ENCODE measurements around the gene RNF111.
A peak's percentile ranks its signal among the peaks of the same experiment; 100 is the strongest.
"Not testable (repeated sequence)": the region's sequence is repeated elsewhere in the genome, so short reads cannot be mapped to it uniquely, and the experiment has no call there.

Gene RNF111

DNA sequence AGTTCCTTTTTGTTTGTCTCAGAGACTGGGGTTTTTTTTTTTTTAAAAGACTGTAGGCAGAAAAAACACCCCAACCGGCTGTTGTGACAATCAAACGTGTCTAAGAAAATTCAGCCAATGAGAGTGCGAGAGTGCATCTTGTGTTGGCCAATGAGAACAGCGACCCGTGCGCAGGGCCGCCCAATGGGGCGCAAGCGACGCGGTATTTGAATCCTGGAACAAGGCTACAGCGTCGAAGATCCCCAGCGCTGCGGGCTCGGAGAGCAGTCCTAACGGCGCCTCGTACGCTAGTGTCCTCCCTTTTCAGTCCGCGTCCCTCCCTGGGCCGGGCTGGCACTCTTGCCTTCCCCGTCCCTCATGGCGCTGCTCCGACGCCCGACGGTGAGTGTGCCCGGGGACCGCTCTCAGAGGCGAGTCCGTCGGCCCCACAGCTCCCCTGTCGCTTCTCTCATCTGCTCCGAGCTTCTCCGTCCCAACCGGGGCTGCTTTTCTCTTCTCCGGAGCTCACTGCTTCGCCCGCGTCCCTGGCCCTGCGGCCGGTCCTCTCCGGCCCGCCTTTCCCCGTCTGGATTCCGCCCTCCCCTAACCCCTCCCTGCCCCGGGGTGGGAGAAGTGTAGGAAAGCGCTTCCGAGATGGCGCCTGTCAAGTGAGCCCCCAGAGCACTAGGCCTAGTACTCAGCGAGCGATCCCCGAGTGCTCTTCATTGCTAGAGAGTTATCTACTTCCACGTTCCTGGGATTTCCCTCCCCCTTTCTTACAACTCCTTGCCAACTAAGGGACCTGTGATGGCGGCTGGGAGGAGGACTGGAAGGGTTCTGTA, 117.7 kb downstream of the RNF111 start, which contains the start of gene CCNB2:
TSS of gene CCNB2 (plus strand) at position 235 of the 821 bp plus-strand sequence. CDS start at position 358, 123 bp downstream.
- Histone ChIP-seq H2AFZ (ENCODE audit: low read length, unreplicated experiment) (peak within 1 kb of the TSS; percentile 81), H3K27me3 (ENCODE audit: insufficient read depth, low read length) (no peaks in the 10 kb centered on the region), H3K27ac (ENCODE audit: low read depth, low read length) (peak within 1 kb of the TSS; percentile 68), H3K79me2 (ENCODE audit: control insufficient read depth, insufficient read depth, low read length, unreplicated experiment) (peaks cover 32% of the 10 kb centered on the region), H3K4me1 (ENCODE audit: control insufficient read depth, insufficient read depth, low read length, unreplicated experiment) (peaks cover 8% of the 10 kb centered on the region), H3K36me3 (ENCODE audit: insufficient read depth, low read length) (peaks cover 14% of the 10 kb centered on the region; the same call in 1 of the 2 replicates), H3K4me3 (ENCODE audit: low read depth, low read length) (peak within 1 kb of the TSS; percentile 90)

DNA sequence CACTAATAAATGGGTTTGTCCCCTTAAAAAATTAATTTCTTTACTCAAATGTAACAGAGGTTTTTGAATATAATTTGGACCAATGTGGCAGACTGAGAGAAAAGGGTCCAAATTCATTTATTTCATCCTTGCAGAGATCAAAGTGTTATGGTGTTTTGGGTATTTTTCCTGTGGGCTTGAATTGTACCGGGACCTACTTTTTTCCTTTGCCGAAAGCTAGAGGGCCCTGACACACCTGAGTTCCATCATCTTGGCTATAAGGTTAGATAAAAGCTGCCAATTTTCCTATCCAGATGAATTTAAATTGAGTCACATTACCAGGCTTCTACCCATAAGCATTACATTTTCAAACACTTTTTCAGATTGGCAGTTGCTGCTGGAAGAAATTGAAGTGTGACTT, 118.4 kb downstream of the RNF111 start:
- Histone ChIP-seq H2AFZ (ENCODE audit: low read length, unreplicated experiment) (peak overlapping the region; percentile 75), H3K79me2 (ENCODE audit: control insufficient read depth, insufficient read depth, low read length, unreplicated experiment) (peaks cover 38% of the 10 kb centered on the region), H3K27me3 (ENCODE audit: insufficient read depth, low read length) (no peaks in the 10 kb centered on the region), H3K4me3 (ENCODE audit: low read depth, low read length) (peak overlapping the region; percentile 90), H3K4me1 (ENCODE audit: control insufficient read depth, insufficient read depth, low read length, unreplicated experiment) (peaks cover 8% of the 10 kb centered on the region), H3K36me3 (ENCODE audit: insufficient read depth, low read length) (peaks cover 20% of the 10 kb centered on the region), H3K27ac (ENCODE audit: low read depth, low read length) (peak overlapping the region; percentile 68)

DNA sequence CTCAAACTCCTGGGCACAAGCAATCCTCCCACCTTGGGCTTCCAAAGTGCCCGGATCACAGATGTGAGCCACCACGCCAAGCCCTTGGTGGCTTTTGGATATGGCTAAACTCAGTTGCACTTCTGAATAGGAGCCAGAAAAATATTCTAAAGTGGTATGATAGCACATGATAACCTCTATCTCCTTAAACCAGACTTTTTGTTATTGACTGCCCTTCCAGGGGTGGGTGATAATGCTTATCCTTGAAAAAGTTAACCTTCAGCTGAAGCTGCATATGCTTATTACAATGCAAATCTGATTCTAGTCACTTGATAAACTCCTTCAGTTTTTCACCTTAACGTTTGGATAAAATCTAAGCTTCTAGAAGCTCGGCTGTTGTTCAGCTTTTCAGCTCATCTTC, 123.8 kb downstream of the RNF111 start:
- peaks cover 38% of the 10 kb centered on the region for H3K36me3 ChIP-seq (ENCODE audit: insufficient read depth, low read length)
- H3K27ac ChIP-seq (ENCODE audit: low read depth, low read length): no peak overlapping the region
- no peak overlapping the region for H3K4me3 ChIP-seq (ENCODE audit: low read depth, low read length)
- no peak overlapping the region for H2AFZ ChIP-seq (ENCODE audit: low read length, unreplicated experiment)
- H3K27me3 ChIP-seq (ENCODE audit: insufficient read depth, low read length): no peaks in the 10 kb centered on the region
- H3K4me1 ChIP-seq (ENCODE audit: control insufficient read depth, insufficient read depth, low read length, unreplicated experiment): peaks cover 4% of the 10 kb centered on the region
- H3K79me2 ChIP-seq (ENCODE audit: control insufficient read depth, insufficient read depth, low read length, unreplicated experiment): peaks cover 42% of the 10 kb centered on the region

DNA sequence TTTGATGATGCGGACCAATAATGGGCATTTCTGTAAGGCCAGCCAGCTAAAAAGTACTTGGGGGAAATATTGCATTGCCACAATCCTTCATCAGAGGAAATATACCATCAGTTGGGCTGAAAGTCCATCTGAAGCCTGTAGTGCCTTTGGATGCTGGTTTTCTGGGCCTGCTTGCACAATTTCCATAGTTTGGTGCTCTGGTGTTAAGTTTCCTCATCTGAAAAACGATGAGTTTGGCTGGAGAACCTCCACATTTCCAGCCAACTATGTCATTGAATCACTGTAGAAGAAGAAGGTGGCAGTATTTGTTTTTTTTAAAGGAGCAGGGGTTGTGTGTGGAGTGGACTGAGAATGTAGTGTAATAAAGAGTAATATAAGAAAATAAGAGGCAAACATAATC, 127.6 kb downstream of the RNF111 start:
- H3K36me3 ChIP-seq (ENCODE audit: insufficient read depth, low read length): peaks cover 38% of the 10 kb centered on the region
- no peaks in the 10 kb centered on the region for H3K27me3 ChIP-seq (ENCODE audit: insufficient read depth, low read length)
- no peak overlapping the region for H2AFZ ChIP-seq (ENCODE audit: low read length, unreplicated experiment)
- no peak overlapping the region for H3K27ac ChIP-seq (ENCODE audit: low read depth, low read length)
- no peak overlapping the region for H3K4me3 ChIP-seq (ENCODE audit: low read depth, low read length)
- peaks cover 22% of the 10 kb centered on the region for H3K79me2 ChIP-seq (ENCODE audit: control insufficient read depth, insufficient read depth, low read length, unreplicated experiment)
- no peaks in the 10 kb centered on the region for H3K4me1 ChIP-seq (ENCODE audit: control insufficient read depth, insufficient read depth, low read length, unreplicated experiment)

DNA sequence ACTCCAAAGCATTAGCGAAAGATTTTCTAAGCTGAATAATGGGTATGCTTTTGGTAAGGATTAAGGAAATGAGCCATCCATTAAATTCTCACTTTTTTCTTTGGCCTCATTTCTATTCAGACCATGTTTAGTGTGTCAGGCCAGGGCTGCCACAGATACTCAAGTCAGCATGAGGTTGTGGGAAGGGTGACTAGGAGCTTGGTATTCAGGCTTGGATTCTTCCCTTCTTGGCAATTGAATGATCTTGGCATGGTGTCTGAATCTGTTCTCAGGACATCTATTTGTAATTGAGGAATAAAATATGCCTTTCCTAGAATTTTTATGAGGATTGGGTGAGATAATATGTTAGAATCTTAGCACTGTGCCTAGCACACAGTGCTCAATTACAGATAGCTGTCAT, 128.7 kb downstream of the RNF111 start:
- Histone ChIP-seq H3K27ac (ENCODE audit: low read depth, low read length) (no peak overlapping the region), H3K36me3 (ENCODE audit: insufficient read depth, low read length) (peaks cover 30% of the 10 kb centered on the region), H3K4me3 (ENCODE audit: low read depth, low read length) (no peak overlapping the region)

DNA sequence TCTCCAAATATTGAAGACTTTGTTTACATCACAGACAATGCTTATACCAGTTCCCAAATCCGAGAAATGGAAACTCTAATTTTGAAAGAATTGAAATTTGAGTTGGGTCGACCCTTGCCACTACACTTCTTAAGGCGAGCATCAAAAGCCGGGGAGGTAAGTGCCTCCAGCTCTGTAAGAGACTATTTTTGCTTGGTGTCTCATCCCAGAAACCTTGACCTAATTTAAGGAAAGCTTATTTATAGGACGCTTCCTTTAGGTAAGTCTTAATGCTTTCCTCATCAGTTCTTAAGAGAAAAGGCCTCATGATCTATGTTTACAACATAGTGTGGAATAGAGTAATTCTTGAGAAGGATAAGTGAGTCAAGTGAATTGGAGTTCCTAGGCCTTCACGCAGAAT, 129.3 kb downstream of the RNF111 start:
- H3K79me2 ChIP-seq (ENCODE audit: control insufficient read depth, insufficient read depth, low read length, unreplicated experiment): peaks cover 9% of the 10 kb centered on the region
- no peaks in the 10 kb centered on the region for H3K4me1 ChIP-seq (ENCODE audit: control insufficient read depth, insufficient read depth, low read length, unreplicated experiment)
- no peak overlapping the region for H2AFZ ChIP-seq (ENCODE audit: low read length, unreplicated experiment)
- H3K27ac ChIP-seq (ENCODE audit: low read depth, low read length): no peak overlapping the region
- no peaks in the 10 kb centered on the region for H3K27me3 ChIP-seq (ENCODE audit: insufficient read depth, low read length)
- H3K4me3 ChIP-seq (ENCODE audit: low read depth, low read length): no peak overlapping the region
- peaks cover 29% of the 10 kb centered on the region for H3K36me3 ChIP-seq (ENCODE audit: insufficient read depth, low read length)

More for the DNA sequence above, 128.7 kb downstream of the RNF111 start:
- no peak overlapping the region for H2AFZ ChIP-seq (ENCODE audit: low read length, unreplicated experiment)
- H3K79me2 ChIP-seq (ENCODE audit: control insufficient read depth, insufficient read depth, low read length, unreplicated experiment): peaks cover 13% of the 10 kb centered on the region
- no peaks in the 10 kb centered on the region for H3K4me1 ChIP-seq (ENCODE audit: control insufficient read depth, insufficient read depth, low read length, unreplicated experiment)
- no peaks in the 10 kb centered on the region for H3K27me3 ChIP-seq (ENCODE audit: insufficient read depth, low read length)

DNA sequence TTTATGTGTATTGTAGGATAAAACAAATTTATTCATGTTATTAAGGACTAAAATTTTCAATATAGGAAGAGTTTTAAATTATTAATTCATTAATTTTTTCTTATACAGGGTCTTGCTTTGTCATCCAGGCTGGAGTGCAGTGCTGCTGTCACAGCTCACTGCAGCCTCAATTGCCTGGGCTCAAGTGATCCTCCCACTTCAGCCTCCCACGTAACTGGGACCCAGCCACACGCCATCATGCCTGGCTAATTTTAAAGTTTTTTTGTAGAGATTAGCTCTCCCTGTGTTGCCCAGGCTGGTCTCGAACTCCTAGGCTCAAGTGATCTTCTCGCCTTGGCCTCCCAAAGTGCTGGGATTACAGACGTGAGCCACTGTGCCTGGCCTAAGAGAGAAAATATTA, 132.2 kb downstream of the RNF111 start:
- no peak overlapping the region for H3K27ac ChIP-seq (ENCODE audit: low read depth, low read length)
- no peaks in the 10 kb centered on the region for H3K27me3 ChIP-seq (ENCODE audit: insufficient read depth, low read length)
- H3K36me3 ChIP-seq (ENCODE audit: insufficient read depth, low read length): peaks cover 26% of the 10 kb centered on the region
- H3K4me1 ChIP-seq (ENCODE audit: control insufficient read depth, insufficient read depth, low read length, unreplicated experiment): no peaks in the 10 kb centered on the region
- peaks cover 4% of the 10 kb centered on the region for H3K79me2 ChIP-seq (ENCODE audit: control insufficient read depth, insufficient read depth, low read length, unreplicated experiment)
- H2AFZ ChIP-seq (ENCODE audit: low read length, unreplicated experiment): no peak overlapping the region
- H3K4me3 ChIP-seq (ENCODE audit: low read depth, low read length): no peak overlapping the region

DNA sequence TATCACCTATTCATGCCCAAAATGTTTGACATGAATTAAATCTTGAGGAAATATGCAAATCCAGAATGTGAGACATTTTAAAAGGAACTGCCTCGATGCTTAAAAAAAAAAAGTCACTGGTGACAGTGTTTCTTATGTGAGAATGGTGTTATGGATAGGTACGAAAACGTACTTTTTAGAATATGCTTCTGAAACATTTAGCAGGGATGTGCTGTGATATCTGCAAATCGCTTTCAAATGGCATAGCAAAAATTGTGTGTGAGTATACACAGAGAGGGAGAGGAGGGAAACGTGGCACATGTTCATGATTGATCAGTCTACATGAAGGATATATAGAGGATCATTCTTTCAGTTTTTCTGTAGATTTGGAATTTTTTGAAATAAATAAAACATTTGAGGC, 133.5 kb downstream of the RNF111 start:
- no peak overlapping the region for H3K27ac ChIP-seq (ENCODE audit: low read depth, low read length)
- H3K36me3 ChIP-seq (ENCODE audit: insufficient read depth, low read length): peaks cover 19% of the 10 kb centered on the region
- no peaks in the 10 kb centered on the region for H3K27me3 ChIP-seq (ENCODE audit: insufficient read depth, low read length)
- H3K4me3 ChIP-seq (ENCODE audit: low read depth, low read length): no peak overlapping the region
- no peaks in the 10 kb centered on the region for H3K4me1 ChIP-seq (ENCODE audit: control insufficient read depth, insufficient read depth, low read length, unreplicated experiment)
- H2AFZ ChIP-seq (ENCODE audit: low read length, unreplicated experiment): no peak overlapping the region
- H3K79me2 ChIP-seq (ENCODE audit: control insufficient read depth, insufficient read depth, low read length, unreplicated experiment): peaks cover 4% of the 10 kb centered on the region

DNA sequence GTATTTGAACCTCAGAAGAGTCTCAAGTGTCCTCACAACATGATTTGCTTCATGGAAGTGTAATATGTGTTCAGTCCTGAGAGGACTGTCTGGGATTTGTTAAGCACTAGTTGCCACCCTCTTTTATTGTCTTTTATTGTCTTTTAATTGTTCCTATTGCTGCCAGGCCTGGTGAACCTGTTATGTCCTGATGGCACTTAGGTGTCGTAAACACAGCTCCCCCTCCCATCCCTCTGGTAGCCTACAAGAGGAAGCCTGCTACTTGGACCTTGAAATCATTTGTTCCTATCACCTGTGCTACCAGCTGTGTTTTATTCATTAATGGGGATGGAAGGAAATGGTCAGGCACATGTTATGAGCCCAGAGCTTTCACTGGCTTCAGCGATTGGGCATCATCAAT, 136.8 kb downstream of the RNF111 start:
- Histone ChIP-seq H3K27me3 (ENCODE audit: insufficient read depth, low read length) (no peaks in the 10 kb centered on the region), H3K27ac (ENCODE audit: low read depth, low read length) (no peak overlapping the region), H3K36me3 (ENCODE audit: insufficient read depth, low read length) (peaks cover 10% of the 10 kb centered on the region), H3K4me1 (ENCODE audit: control insufficient read depth, insufficient read depth, low read length, unreplicated experiment) (no peaks in the 10 kb centered on the region), H3K4me3 (ENCODE audit: low read depth, low read length) (no peak overlapping the region), H2AFZ (ENCODE audit: low read length, unreplicated experiment) (no peak overlapping the region), H3K79me2 (ENCODE audit: control insufficient read depth, insufficient read depth, low read length, unreplicated experiment) (peaks cover 4% of the 10 kb centered on the region)

DNA sequence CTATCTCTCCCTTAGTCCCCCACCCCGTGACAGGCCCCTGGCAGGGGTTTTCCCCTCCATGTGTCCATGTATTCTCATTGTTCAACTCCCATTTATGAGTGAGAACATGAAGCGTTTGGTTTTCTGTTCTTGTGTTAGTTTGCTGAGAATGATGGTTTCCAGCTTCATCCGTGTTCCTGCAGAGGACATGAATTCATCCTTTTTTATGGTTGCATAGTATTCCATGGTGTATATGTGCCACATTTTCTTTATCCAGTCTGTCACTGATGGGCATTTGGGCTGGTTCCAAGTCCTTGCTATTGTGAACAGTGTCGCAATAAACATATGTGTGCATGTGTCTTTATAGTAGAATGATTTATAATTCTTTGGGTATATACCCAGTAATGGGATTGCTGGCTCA, 138.2 kb downstream of the RNF111 start:
- not testable (repeated sequence) for H3K4me3 ChIP-seq (ENCODE audit: low read depth, low read length); H3K4me1 ChIP-seq (ENCODE audit: control insufficient read depth, insufficient read depth, low read length, unreplicated experiment)

DNA sequence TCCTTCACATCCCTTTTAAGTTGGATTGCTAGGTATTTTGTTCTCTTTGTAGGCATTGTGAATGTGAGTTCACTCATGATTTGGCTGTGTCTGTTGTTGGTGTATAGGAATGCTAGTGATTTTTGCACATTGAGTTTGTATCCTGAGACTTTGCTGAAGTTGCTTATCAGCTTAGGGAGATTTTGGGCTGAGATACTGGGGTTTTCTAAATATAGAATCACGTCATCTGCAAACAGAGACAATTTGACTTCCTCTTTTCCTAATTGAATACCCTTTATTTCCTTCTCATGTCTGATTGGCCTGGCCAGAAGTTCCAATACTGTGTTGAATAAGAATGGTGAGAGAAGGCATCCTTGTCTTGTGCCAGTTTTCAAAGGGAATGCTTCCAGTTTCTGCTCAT, 139.8 kb downstream of the RNF111 start:
- peaks cover 17% of the 10 kb centered on the region for H3K79me2 ChIP-seq (ENCODE audit: control insufficient read depth, insufficient read depth, low read length, unreplicated experiment)
- peaks cover 36% of the 10 kb centered on the region for H3K36me3 ChIP-seq (ENCODE audit: insufficient read depth, low read length)
- not testable (repeated sequence) for H3K4me1 ChIP-seq (ENCODE audit: control insufficient read depth, insufficient read depth, low read length, unreplicated experiment)

More for the DNA sequence above, 138.2 kb downstream of the RNF111 start:
- not testable (repeated sequence) for H3K27me3 ChIP-seq (ENCODE audit: insufficient read depth, low read length); H3K27ac ChIP-seq (ENCODE audit: low read depth, low read length); H2AFZ ChIP-seq (ENCODE audit: low read length, unreplicated experiment)
- Histone ChIP-seq H3K79me2 (ENCODE audit: control insufficient read depth, insufficient read depth, low read length, unreplicated experiment) (peaks cover 13% of the 10 kb centered on the region), H3K36me3 (ENCODE audit: insufficient read depth, low read length) (peaks cover 24% of the 10 kb centered on the region)

More for the DNA sequence above, 139.8 kb downstream of the RNF111 start:
- not testable (repeated sequence) for H3K27ac ChIP-seq (ENCODE audit: low read depth, low read length); H3K4me3 ChIP-seq (ENCODE audit: low read depth, low read length); H2AFZ ChIP-seq (ENCODE audit: low read length, unreplicated experiment); H3K27me3 ChIP-seq (ENCODE audit: insufficient read depth, low read length)
